Transverse colon (tissue), 4 donors: Measurements from ENCODE around the gene TOB2.

ENCODE experiments used
- CTCF ChIP-seq, 5 experiments: fragments of 200-600 bp in 3 of 5; fragments of 450-650 bp in 2 of 5; sonication (generic) in 3 of 5; IDR thresholded peaks; 1 replicate in 2 of 5; 2 replicates in 3 of 5; pipeline ENCODE4 v1.5.1; 2016 to 2017; ENCODE audit warnings: antibody characterized with exemption in 5 of 5, inconsistent platforms in 3 of 5, mild to moderate bottlenecking in 2 of 5, moderate library complexity in 1 of 5
- POLR2AphosphoS5 ChIP-seq, 3 donors: sonication (generic); formaldehyde crosslinking; IDR thresholded peaks; one replicate each; pipeline ENCODE4 v1.6.1; 2016; ENCODE audit warnings: antibody characterized with exemption in 3 of 3

- no peak for TF ChIP-seq POLR2AphosphoS5 (IDR thresholded peaks at IDR 0.05)
- no peak for TF ChIP-seq CTCF (IDR thresholded peaks at IDR 0.05)
These were observed 52.6 kb downstream of the TOB2 start for GRCh38 chr22:41394012-41394356.
